ENCODE data around the gene UNC5C.

Gene UNC5C

DNA sequence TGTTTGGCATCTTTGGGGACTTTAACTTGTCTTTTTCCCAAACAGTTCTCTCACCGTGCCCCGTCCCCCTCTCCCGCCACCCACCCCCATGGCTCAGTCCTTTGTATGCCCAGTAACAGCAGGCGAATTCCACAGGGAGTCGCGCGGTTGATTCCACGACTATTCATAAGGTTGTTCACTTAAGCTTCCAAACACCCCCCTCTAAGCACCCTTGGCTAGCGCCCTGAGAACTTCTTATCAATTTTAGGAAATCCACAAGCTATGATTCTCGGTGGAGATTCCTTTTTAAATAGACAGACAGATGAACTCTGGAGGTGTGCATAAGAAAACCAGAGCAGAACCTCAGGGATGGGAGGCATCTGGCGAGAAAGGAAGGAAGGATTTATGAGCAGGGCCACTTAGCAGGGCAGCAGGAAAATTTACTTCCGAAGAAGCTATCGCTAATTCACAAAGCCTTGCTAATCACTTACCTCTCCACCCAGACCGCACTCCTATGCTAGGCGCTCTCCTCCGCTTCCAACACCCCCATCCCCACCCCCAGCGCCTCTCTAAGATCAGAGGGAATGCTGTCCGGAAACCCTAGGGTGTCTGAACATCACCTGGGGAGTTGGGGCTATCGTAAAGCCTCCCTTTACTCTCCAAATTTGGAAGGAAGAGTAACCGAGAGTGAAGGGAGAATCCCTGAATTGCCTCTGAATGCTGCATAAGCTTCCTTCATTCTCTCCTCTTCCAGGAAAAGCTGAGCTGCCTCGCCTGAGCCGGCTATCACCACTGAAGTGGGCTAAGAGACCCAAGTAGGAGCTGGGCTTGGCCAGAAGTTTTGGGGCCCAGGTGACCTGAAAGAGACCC is 1.7 kb downstream of the UNC5C start (continued):
- TF ChIP-seq, protein P1, sequence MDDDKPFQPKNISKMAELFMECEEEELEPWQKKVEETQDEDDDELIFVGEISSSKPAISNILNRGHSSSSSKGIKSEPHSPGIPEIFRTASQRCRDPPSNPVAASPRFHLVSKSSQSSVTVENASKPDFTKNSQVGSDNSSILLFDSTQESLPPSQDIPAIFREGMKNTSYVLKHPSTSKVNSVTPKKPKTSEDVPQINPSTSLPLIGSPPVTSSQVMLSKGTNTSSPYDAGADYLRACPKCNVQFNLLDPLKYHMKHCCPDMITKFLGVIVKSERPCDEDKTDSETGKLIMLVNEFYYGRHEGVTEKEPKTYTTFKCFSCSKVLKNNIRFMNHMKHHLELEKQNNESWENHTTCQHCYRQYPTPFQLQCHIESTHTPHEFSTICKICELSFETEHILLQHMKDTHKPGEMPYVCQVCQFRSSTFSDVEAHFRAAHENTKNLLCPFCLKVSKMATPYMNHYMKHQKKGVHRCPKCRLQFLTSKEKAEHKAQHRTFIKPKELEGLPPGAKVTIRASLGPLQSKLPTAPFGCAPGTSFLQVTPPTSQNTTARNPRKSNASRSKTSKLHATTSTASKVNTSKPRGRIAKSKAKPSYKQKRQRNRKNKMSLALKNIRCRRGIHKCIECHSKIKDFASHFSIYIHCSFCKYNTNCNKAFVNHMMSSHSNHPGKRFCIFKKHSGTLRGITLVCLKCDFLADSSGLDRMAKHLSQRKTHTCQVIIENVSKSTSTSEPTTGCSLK (tag by site-specific recombination; IDR thresholded peaks at IDR 0.05) = no peak
- TF ChIP-seq OSR2 (tag by site-specific recombination; IDR thresholded peaks at IDR 0.05) (peak; percentile 52; the same call in 1 of the 2 replicates), ZNF658 (tag by site-specific recombination; IDR thresholded peaks at IDR 0.05) (no peak), ZNF521 (tag by site-specific recombination; IDR thresholded peaks at IDR 0.05) (no peak), ZNF623 (tag by site-specific recombination; IDR thresholded peaks at IDR 0.05) (no peak), ZNF747 (tag by site-specific recombination; IDR thresholded peaks at IDR 0.05) (no peak), ZNF707 (tag by site-specific recombination; IDR thresholded peaks at IDR 0.05) (no peak), ZNF560 (tag by site-specific recombination; IDR thresholded peaks at IDR 0.05; ENCODE audit: borderline replicate concordance) (no peak), YY2 (tag by site-specific recombination; IDR thresholded peaks at IDR 0.05) (no peak), ZNF621 (tag by site-specific recombination; IDR thresholded peaks at IDR 0.05) (no peak), SP3 (tag by site-specific recombination; IDR thresholded peaks at IDR 0.05) (no peak), ZNF48 (tag by site-specific recombination; IDR thresholded peaks at IDR 0.05) (no peak), ZNF843 (tag by site-specific recombination; IDR thresholded peaks at IDR 0.05) (no peak), IKZF3 (tag by site-specific recombination; IDR thresholded peaks at IDR 0.05) (no peak), GLIS2 (tag by site-specific recombination; IDR thresholded peaks at IDR 0.05) (no peak; the same call in 1 of the 2 replicates), ZNF184 (tag by site-specific recombination; IDR thresholded peaks at IDR 0.05) (no peak), YY1 (tag by site-specific recombination; IDR thresholded peaks at IDR 0.05) (no peak), ZNF510 (tag by site-specific recombination; IDR thresholded peaks at IDR 0.05; ENCODE audit: insufficient replicate concordance) (no peak), ZNF19 (tag by site-specific recombination; IDR thresholded peaks at IDR 0.05; ENCODE audit: low read depth) (no peak), HOXD13 (CRISPR knock-in tag; IDR thresholded peaks at IDR 0.05; ENCODE audit: borderline replicate concordance) (no peak), ZNF624 (tag by site-specific recombination; IDR thresholded peaks at IDR 0.05) (no peak), ZNF626 (tag by site-specific recombination; IDR thresholded peaks at IDR 0.05) (no peak), ZEB2 (tag by site-specific recombination; IDR thresholded peaks at IDR 0.05) (no peak)
- TF ChIP-seq, protein P2, sequence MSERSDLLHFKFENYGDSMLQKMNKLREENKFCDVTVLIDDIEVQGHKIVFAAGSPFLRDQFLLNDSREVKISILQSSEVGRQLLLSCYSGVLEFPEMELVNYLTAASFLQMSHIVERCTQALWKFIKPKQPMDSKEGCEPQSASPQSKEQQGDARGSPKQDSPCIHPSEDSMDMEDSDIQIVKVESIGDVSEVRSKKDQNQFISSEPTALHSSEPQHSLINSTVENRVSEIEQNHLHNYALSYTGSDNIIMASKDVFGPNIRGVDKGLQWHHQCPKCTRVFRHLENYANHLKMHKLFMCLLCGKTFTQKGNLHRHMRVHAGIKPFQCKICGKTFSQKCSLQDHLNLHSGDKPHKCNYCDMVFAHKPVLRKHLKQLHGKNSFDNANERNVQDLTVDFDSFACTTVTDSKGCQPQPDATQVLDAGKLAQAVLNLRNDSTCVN (tag by site-specific recombination; optimal IDR thresholded peaks at IDR 0.05) = no peak
- TF ChIP-seq, protein P3, sequence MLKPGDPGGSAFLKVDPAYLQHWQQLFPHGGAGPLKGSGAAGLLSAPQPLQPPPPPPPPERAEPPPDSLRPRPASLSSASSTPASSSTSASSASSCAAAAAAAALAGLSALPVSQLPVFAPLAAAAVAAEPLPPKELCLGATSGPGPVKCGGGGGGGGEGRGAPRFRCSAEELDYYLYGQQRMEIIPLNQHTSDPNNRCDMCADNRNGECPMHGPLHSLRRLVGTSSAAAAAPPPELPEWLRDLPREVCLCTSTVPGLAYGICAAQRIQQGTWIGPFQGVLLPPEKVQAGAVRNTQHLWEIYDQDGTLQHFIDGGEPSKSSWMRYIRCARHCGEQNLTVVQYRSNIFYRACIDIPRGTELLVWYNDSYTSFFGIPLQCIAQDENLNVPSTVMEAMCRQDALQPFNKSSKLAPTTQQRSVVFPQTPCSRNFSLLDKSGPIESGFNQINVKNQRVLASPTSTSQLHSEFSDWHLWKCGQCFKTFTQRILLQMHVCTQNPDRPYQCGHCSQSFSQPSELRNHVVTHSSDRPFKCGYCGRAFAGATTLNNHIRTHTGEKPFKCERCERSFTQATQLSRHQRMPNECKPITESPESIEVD (tag by site-specific recombination; IDR thresholded peaks at IDR 0.05) = no peak
- TF ChIP-seq, protein P4, sequence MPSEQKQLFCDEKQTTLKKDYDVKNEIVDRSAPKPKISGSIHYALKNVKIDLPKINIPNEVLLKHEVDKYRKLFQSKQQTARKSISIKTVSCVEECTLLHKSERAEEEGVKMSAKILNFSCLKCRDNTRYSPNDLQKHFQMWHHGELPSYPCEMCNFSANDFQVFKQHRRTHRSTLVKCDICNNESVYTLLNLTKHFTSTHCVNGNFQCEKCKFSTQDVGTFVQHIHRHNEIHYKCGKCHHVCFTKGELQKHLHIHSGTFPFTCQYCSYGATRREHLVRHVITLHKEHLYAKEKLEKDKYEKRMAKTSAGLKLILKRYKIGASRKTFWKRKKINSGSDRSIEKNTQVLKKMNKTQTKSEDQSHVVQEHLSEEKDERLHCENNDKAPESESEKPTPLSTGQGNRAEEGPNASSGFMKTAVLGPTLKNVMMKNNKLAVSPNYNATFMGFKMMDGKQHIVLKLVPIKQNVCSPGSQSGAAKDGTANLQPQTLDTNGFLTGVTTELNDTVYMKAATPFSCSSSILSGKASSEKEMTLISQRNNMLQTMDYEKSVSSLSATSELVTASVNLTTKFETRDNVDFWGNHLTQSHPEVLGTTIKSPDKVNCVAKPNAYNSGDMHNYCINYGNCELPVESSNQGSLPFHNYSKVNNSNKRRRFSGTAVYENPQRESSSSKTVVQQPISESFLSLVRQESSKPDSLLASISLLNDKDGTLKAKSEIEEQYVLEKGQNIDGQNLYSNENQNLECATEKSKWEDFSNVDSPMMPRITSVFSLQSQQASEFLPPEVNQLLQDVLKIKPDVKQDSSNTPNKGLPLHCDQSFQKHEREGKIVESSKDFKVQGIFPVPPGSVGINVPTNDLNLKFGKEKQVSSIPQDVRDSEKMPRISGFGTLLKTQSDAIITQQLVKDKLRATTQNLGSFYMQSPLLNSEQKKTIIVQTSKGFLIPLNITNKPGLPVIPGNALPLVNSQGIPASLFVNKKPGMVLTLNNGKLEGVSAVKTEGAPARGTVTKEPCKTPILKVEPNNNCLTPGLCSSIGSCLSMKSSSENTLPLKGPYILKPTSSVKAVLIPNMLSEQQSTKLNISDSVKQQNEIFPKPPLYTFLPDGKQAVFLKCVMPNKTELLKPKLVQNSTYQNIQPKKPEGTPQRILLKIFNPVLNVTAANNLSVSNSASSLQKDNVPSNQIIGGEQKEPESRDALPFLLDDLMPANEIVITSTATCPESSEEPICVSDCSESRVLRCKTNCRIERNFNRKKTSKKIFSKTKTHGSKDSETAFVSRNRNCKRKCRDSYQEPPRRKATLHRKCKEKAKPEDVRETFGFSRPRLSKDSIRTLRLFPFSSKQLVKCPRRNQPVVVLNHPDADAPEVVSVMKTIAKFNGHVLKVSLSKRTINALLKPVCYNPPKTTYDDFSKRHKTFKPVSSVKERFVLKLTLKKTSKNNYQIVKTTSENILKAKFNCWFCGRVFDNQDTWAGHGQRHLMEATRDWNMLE (tag by site-specific recombination; conservative IDR thresholded peaks at IDR 0.05; ENCODE audit: low read depth) = no peak
- TF ChIP-seq, protein P5, sequence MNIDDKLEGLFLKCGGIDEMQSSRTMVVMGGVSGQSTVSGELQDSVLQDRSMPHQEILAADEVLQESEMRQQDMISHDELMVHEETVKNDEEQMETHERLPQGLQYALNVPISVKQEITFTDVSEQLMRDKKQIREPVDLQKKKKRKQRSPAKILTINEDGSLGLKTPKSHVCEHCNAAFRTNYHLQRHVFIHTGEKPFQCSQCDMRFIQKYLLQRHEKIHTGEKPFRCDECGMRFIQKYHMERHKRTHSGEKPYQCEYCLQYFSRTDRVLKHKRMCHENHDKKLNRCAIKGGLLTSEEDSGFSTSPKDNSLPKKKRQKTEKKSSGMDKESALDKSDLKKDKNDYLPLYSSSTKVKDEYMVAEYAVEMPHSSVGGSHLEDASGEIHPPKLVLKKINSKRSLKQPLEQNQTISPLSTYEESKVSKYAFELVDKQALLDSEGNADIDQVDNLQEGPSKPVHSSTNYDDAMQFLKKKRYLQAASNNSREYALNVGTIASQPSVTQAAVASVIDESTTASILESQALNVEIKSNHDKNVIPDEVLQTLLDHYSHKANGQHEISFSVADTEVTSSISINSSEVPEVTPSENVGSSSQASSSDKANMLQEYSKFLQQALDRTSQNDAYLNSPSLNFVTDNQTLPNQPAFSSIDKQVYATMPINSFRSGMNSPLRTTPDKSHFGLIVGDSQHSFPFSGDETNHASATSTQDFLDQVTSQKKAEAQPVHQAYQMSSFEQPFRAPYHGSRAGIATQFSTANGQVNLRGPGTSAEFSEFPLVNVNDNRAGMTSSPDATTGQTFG (tag by site-specific recombination; IDR thresholded peaks at IDR 0.05; ENCODE audit: borderline replicate concordance) = no peak

Data from HEK293 (cell line).